H9 (cell line): Measurements from ENCODE around the gene CPNE8. TPM values are rescaled to one million over a fixed set of nuclear protein-coding genes. Genes with fewer than 3 reads are reported as not detected.

Experiments used
- DNase-seq: peaks from one replicate; pipeline ENCODE4 v3.0.0-alpha.2; 2017
- H2AFZ ChIP-seq: one replicate; pipeline ENCODE4 v1.6.1; 2013; ENCODE audit warnings: mild to moderate bottlenecking, low read length, control low read depth, moderate library complexity
- H2AK5ac ChIP-seq: 2 replicates; pipeline ENCODE4 v1.6.1; 2013; ENCODE audit warnings: low read length, control low read depth, mixed read lengths; ENCODE audit not compliant: insufficient read length
- H2BK120ac ChIP-seq: one replicate; pipeline ENCODE4 v1.6.1; 2013; ENCODE audit warnings: low read depth, mild to moderate bottlenecking, low read length, control low read depth, inconsistent platforms; ENCODE audit not compliant: poor library complexity, severe bottlenecking
- H2BK12ac ChIP-seq: 2 replicates; pipeline ENCODE4 v1.6.1; 2013; ENCODE audit warnings: low read length, control low read depth, mixed read lengths, low read depth; ENCODE audit not compliant: insufficient read length
- H2BK15ac ChIP-seq: 2 replicates; pipeline ENCODE4 v1.6.1; 2013; ENCODE audit warnings: low read depth, low read length, control low read depth
- H2BK20ac ChIP-seq: one replicate; pipeline ENCODE4 v1.6.1; 2013; ENCODE audit warnings: low read depth, mild to moderate bottlenecking, low read length, control low read depth, inconsistent platforms; ENCODE audit not compliant: poor library complexity, severe bottlenecking
- H2BK5ac ChIP-seq: 2 replicates; pipeline ENCODE4 v1.6.1; 2013; ENCODE audit warnings: low read length, control low read depth, mixed read lengths; ENCODE audit not compliant: insufficient read length
- H3K14ac ChIP-seq: 2 replicates; pipeline ENCODE4 v1.6.1; 2013; ENCODE audit warnings: low read length, control low read depth; ENCODE audit not compliant: insufficient read depth
- H3K18ac ChIP-seq: 2 replicates; pipeline ENCODE4 v1.6.1; 2013; ENCODE audit warnings: low read depth, mild to moderate bottlenecking, mixed read lengths, low read length, control low read depth; ENCODE audit not compliant: insufficient read length
- H3K23ac ChIP-seq: 2 replicates; pipeline ENCODE4 v1.6.1; 2013; ENCODE audit warnings: low read length, control low read depth, mixed read lengths, low read depth; ENCODE audit not compliant: insufficient read length
- H3K23me2 ChIP-seq: 2 replicates; pipeline ENCODE4 v1.6.1; 2013; ENCODE audit warnings: low read depth, mild to moderate bottlenecking, mixed read lengths, low read length, control low read depth; ENCODE audit not compliant: insufficient read length, poor library complexity, severe bottlenecking
- H3K27ac ChIP-seq: 2 replicates; pipeline ENCODE4 v1.5.1; 2013; ENCODE audit warnings: low read length, control low read depth, mixed read lengths, low read depth; ENCODE audit not compliant: insufficient read length
- H3K27me3 ChIP-seq: 2 replicates; pipeline ENCODE4 v1.6.1; 2013; ENCODE audit warnings: low read length, control low read depth, inconsistent platforms; ENCODE audit not compliant: insufficient read depth
- H3K4ac ChIP-seq: 2 replicates; pipeline ENCODE4 v1.6.1; 2013; ENCODE audit warnings: low read depth, mild to moderate bottlenecking, control low read depth, inconsistent platforms, low read length, moderate library complexity
- H3K4me1 ChIP-seq: 2 replicates; pipeline ENCODE4 v1.6.1; 2013; ENCODE audit warnings: low read length, control low read depth, inconsistent platforms; ENCODE audit not compliant: insufficient read depth
- H3K4me2 ChIP-seq: 2 replicates; pipeline ENCODE4 v1.6.1; 2013; ENCODE audit warnings: low read length, control low read depth, mixed read lengths; ENCODE audit not compliant: insufficient read length, insufficient read depth
- H3K56ac ChIP-seq: 2 replicates; pipeline ENCODE4 v1.6.1; 2013; ENCODE audit warnings: low read depth, mild to moderate bottlenecking, mixed read lengths, low read length, control low read depth; ENCODE audit not compliant: insufficient read length
- H3K79me1 ChIP-seq: 2 replicates; pipeline ENCODE4 v1.6.1; 2013; ENCODE audit warnings: low read depth, mild to moderate bottlenecking, moderate library complexity, low read length, control low read depth, inconsistent platforms; ENCODE audit not compliant: insufficient read depth, poor library complexity, severe bottlenecking
- H3K79me2 ChIP-seq: 2 replicates; pipeline ENCODE4 v1.6.1; 2013; ENCODE audit warnings: low read length, control low read depth, inconsistent platforms; ENCODE audit not compliant: insufficient read depth
- H3K9ac ChIP-seq: 2 replicates; pipeline ENCODE4 v1.6.1; 2013; ENCODE audit warnings: low read length, control low read depth, mixed read lengths; ENCODE audit not compliant: insufficient read length; ENCODE audit errors: extremely low read depth
- H3K9me3 ChIP-seq: one replicate; pipeline ENCODE4 v1.6.1; 2013; ENCODE audit warnings: low read depth, low read length, inconsistent platforms; ENCODE audit not compliant: control insufficient read depth
- H3T11ph ChIP-seq: one replicate; pipeline ENCODE4 v1.6.1; 2013; ENCODE audit warnings: mild to moderate bottlenecking, low read length, control low read depth, inconsistent platforms
- H4K20me1 ChIP-seq: one replicate; pipeline ENCODE4 v1.6.1; 2013; ENCODE audit not compliant: control insufficient read depth, insufficient read length, insufficient read depth
- H4K5ac ChIP-seq: 2 replicates; pipeline ENCODE4 v1.6.1; 2013; ENCODE audit warnings: low read depth, mild to moderate bottlenecking, mixed read lengths, low read length, control low read depth; ENCODE audit not compliant: insufficient read length
- H4K8ac ChIP-seq: replicated peaks from 2 replicates; pipeline ENCODE4 v1.6.1; 2013; ENCODE audit warnings: low read length, control low read depth, mixed read lengths, low read depth; ENCODE audit not compliant: insufficient read length
- H4K91ac ChIP-seq: 2 replicates; pipeline ENCODE4 v1.6.1; 2013; ENCODE audit warnings: low read depth, mild to moderate bottlenecking, moderate library complexity, mixed read lengths, low read length, control low read depth; ENCODE audit not compliant: insufficient read length
- H3K27ac Mint-ChIP-seq, 3 experiments: 2 replicates in 2 of 3; 3 replicates in 1 of 3; pipeline ENCODE4 v1.8.0; 2020 to 2021; ENCODE audit warnings: mixed read lengths in 3 of 3, mild to moderate bottlenecking in 1 of 3, moderate library complexity in 1 of 3
- H3K27me3 Mint-ChIP-seq: 2 replicates; pipeline ENCODE4 v1.8.0; 2021; ENCODE audit warnings: low read depth, mild to moderate bottlenecking, moderate library complexity, mixed read lengths
- H3K36me3 Mint-ChIP-seq, 3 experiments: 2 replicates in 2 of 3; 3 replicates in 1 of 3; pipeline ENCODE4 v1.8.0; 2020 to 2021; ENCODE audit warnings: low read depth in 3 of 3, mixed read lengths in 3 of 3; ENCODE audit not compliant: insufficient read depth in 1 of 3
- H3K4me1 Mint-ChIP-seq, 2 experiments: 2 replicates each; pipeline ENCODE4 v1.8.0; 2020; ENCODE audit warnings: mixed read lengths in 2 of 2
- H3K4me3 Mint-ChIP-seq, 2 experiments: 2 replicates in 1 of 2; 3 replicates in 1 of 2; pipeline ENCODE4 v1.8.0; 2020 to 2021; ENCODE audit warnings: mild to moderate bottlenecking in 2 of 2, mixed read lengths in 2 of 2, moderate library complexity in 1 of 2
- H3K9me3 Mint-ChIP-seq, 2 experiments: 2 replicates in 1 of 2; 3 replicates in 1 of 2; pipeline ENCODE4 v1.8.0; 2020; ENCODE audit warnings: mild to moderate bottlenecking in 2 of 2, mixed read lengths in 2 of 2, moderate library complexity in 1 of 2
- CTCF ChIP-seq: fragments of 200-600 bp; sonication (generic); conservative IDR thresholded peaks from 3 replicates; pipeline ENCODE4 v1.8.0; 2021; ENCODE audit warnings: antibody characterized with exemption, mild to moderate bottlenecking
- WGBS: extraction: QIAGEN DNeasy Blood & Tissue Kit; methylation state at CpG from one replicate; pipeline ENCODE4 v1.1.7; 2013; ENCODE audit warnings: missing lambda C conversion rate, low lambda C conversion rate, mixed read lengths; ENCODE audit not compliant: insufficient read length; ENCODE audit errors: extremely low coverage; 5-methylcytosine and 5-hydroxymethylcytosine counted together
- total RNA-seq: library from RNA; stranded (reverse); gene quantifications from 2 replicates; pipeline ENCODE4 v1.2.1, GENCODE V29; 2021

CPNE8 gene
- total RNA-seq, 1 experiment from 2014 or later = 1.9 TPM

GRCh38 chr12:38850461-38850860 lies 54.9 kb downstream of the CPNE8 start:
- Histone ChIP-seq H3K9ac (no peak overlapping the region), H2BK5ac (no peak overlapping the region), H3K23ac (no peak overlapping the region), H2BK120ac (no peak overlapping the region), H4K91ac (no peak overlapping the region), H3T11ph (no peak overlapping the region), H3K79me1 (no peaks in the 10 kb centered on the region), H3K79me2 (no peaks in the 10 kb centered on the region; the same call in 1 of the 2 replicates), H3K27me3 (no peaks in the 10 kb centered on the region), H3K18ac (no peak overlapping the region), H3K4ac (no peak overlapping the region), H3K56ac (no peak overlapping the region), H3K4me1 (no peaks in the 10 kb centered on the region), H2BK20ac (no peak overlapping the region), H3K27ac (no peak overlapping the region), H2AK5ac (no peak overlapping the region), H4K5ac (no peak overlapping the region), H4K8ac (no peak overlapping the region), H2BK15ac (no peak overlapping the region), H2BK12ac (no peak overlapping the region), H3K23me2 (no peaks in the 10 kb centered on the region), H3K14ac (no peak overlapping the region), H3K4me2 (no peak overlapping the region), H2AFZ (no peak overlapping the region), H3K9me3 (no peaks in the 10 kb centered on the region), H4K20me1 (no peaks in the 10 kb centered on the region)
- WGBS = no CpG with 5 or more reads among the region's 1 CpG
- no peak overlapping the region for H3K4me3 Mint-ChIP-seq
- no peaks in the 10 kb centered on the region for H3K27me3 Mint-ChIP-seq
- H3K27ac Mint-ChIP-seq = no peak overlapping the region
- no peak for TF ChIP-seq CTCF
- H3K36me3 Mint-ChIP-seq = peaks cover 0 to 4% (median 0%) of the 10 kb centered on the region in 3 experiments; a peak in 2 of 7 replicates
- H3K4me1 Mint-ChIP-seq = peaks cover 5 to 6% of the 10 kb centered on the region in 2 experiments
- H3K9me3 Mint-ChIP-seq = peaks cover 0 to 10% of the 10 kb centered on the region in 2 experiments; a peak in 2 of 5 replicates
- no peak for DNase-seq
